HEK293 (cell line): ENCODE results near the gene CLEC16A.

Experiments
- CTCF ChIA-PET: fragments of 350-600 bp; formaldehyde crosslinking; extraction: SDS; loops from one replicate; lab custom pipeline; 2021; ENCODE audit warnings: antibody characterized with exemption; lab: Yijun Ruan, JAX
- POLR2A ChIA-PET: fragments of 300-600 bp; formaldehyde crosslinking; extraction: SDS; loops from one replicate; lab custom pipeline; 2020; ENCODE audit warnings: antibody characterized with exemption, inconsistent platforms; lab: Yijun Ruan, JAX
- H3K27ac ChIP-seq: fragments of 200-500 bp; sonication (Bioruptor generic); 2 replicates; pipeline ENCODE4 v1.5.1; 2014; ENCODE audit warnings: low read depth, low read length, control low read depth, inconsistent platforms; ENCODE audit errors: extremely low read depth
- H3K36me3 ChIP-seq, 2 experiments: fragments of 200-500 bp in 1 of 2; sonication (Bioruptor generic) in 1 of 2; 1 replicate in 1 of 2; 2 replicates in 1 of 2; pipeline ENCODE4 v1.5.1; 2014 to 2017; ENCODE audit warnings: inconsistent platforms in 2 of 2, low read length in 2 of 2; ENCODE audit not compliant: control insufficient read depth in 2 of 2, insufficient read depth in 1 of 2
- H3K4me1 ChIP-seq: fragments of 200-500 bp; sonication (Bioruptor generic); 2 replicates; pipeline ENCODE4 v1.5.1; 2014; ENCODE audit warnings: mild to moderate bottlenecking, low read length, inconsistent platforms; ENCODE audit not compliant: control insufficient read depth, insufficient read depth
- H3K4me3 ChIP-seq: 2 replicates; pipeline ENCODE4 v1.5.1; 2011; ENCODE audit warnings: low read depth, mild to moderate bottlenecking, control low read depth, low read length, moderate library complexity
- H3K9me3 ChIP-seq: fragments of 200-500 bp; sonication (Bioruptor generic); 2 replicates; pipeline ENCODE4 v1.5.1; 2014; ENCODE audit warnings: low read depth, low read length, inconsistent platforms; ENCODE audit not compliant: control insufficient read depth, insufficient read depth
- REPIN1 ChIP-seq: fragments of 450-650 bp; formaldehyde crosslinking; IDR thresholded peaks from 2 replicates; pipeline ENCODE4 v1.5.1; 2017; ENCODE audit warnings: missing biosample characterization, missing genetic modification characterization, low read depth
- ZFP3 ChIP-seq: fragments of 450-650 bp; formaldehyde crosslinking; IDR thresholded peaks from 2 replicates; pipeline ENCODE4 v1.5.1; 2016; ENCODE audit warnings: low read depth, missing biosample characterization, missing genetic modification characterization
- ZNF202 ChIP-seq: fragments of 450-650 bp; formaldehyde crosslinking; IDR thresholded peaks from 2 replicates; pipeline ENCODE4 v1.5.1; 2016; ENCODE audit warnings: missing biosample characterization, missing genetic modification characterization, borderline replicate concordance
- ZNF214 ChIP-seq: fragments of 450-650 bp; formaldehyde crosslinking; IDR thresholded peaks from 2 replicates; pipeline ENCODE4 v1.5.1; 2017; ENCODE audit warnings: missing biosample characterization, mild to moderate bottlenecking, missing genetic modification characterization, borderline replicate concordance
- ZNF37A ChIP-seq: fragments of 450-650 bp; IDR thresholded peaks from 2 replicates; pipeline ENCODE4 v1.5.1; 2018; ENCODE audit warnings: missing biosample characterization, missing genetic modification characterization
- ZNF433 ChIP-seq: fragments of 450-650 bp; formaldehyde crosslinking; IDR thresholded peaks from 2 replicates; pipeline ENCODE4 v1.5.1; 2016; ENCODE audit warnings: missing biosample characterization, missing genetic modification characterization, low read depth
- ZNF521 ChIP-seq: fragments of 450-650 bp; formaldehyde crosslinking; IDR thresholded peaks from 2 replicates; pipeline ENCODE4 v1.5.1; 2017; ENCODE audit warnings: missing biosample characterization, mild to moderate bottlenecking, missing genetic modification characterization
- ZNF777 ChIP-seq: fragments of 450-650 bp; formaldehyde crosslinking; IDR thresholded peaks from 2 replicates; pipeline ENCODE4 v1.5.1; 2017; ENCODE audit warnings: missing biosample characterization, missing genetic modification characterization, borderline replicate concordance
- ZSCAN16 ChIP-seq: fragments of 450-650 bp; formaldehyde crosslinking; IDR thresholded peaks from 2 replicates; pipeline ENCODE4 v1.5.1; 2016; ENCODE audit warnings: missing biosample characterization, missing genetic modification characterization
- TF ChIP-seq, protein P1 (sequence below): fragments of 450-650 bp; formaldehyde crosslinking; IDR thresholded peaks from 2 replicates; pipeline ENCODE4 v1.5.1; 2016; ENCODE audit warnings: missing biosample characterization, missing genetic modification characterization
- TF ChIP-seq, protein P2 (sequence below): fragments of 450-650 bp; formaldehyde crosslinking; IDR thresholded peaks from 2 replicates; pipeline ENCODE4; 2016; ENCODE audit warnings: missing biosample characterization, missing genetic modification characterization
- TF ChIP-seq, protein P3 (sequence below): fragments of 450-650 bp; formaldehyde crosslinking; conservative IDR thresholded peaks from 2 replicates; pipeline ENCODE4 v1.5.1; 2016; ENCODE audit warnings: low read depth, missing biosample characterization, missing genetic modification characterization
- TF ChIP-seq, protein P4 (sequence below): fragments of 450-650 bp; formaldehyde crosslinking; IDR thresholded peaks from 2 replicates; pipeline ENCODE4 v1.5.0; 2017; ENCODE audit warnings: missing biosample characterization, missing genetic modification characterization, borderline replicate concordance
- TF ChIP-seq, protein P5 (sequence below): fragments of 450-650 bp; formaldehyde crosslinking; optimal IDR thresholded peaks from 2 replicates; pipeline ENCODE3; 2016; ENCODE audit warnings: missing biosample characterization, mild to moderate bottlenecking, missing genetic modification characterization

The CLEC16A gene

DNA sequence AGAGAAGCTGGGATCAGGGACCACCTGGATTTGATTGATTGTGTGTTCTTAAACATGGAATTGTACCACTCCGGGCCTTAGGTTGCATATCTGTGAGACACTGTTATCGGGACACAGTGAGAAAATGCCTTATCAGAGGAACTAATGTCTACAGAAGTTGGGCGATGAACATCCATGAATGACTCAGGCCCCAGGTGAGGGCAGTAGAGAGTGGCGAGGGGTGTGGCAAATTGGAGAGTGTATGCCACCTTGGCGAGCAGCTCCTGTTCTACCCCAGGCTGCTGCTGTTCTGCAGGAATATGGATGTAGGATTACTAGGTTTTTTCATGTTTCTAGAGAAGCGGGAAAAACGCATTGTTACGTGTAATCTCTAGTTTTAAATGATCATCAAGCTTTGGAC lies 38.8 kb downstream of the CLEC16A start (continued):
- TF ChIP-seq, protein P1, sequence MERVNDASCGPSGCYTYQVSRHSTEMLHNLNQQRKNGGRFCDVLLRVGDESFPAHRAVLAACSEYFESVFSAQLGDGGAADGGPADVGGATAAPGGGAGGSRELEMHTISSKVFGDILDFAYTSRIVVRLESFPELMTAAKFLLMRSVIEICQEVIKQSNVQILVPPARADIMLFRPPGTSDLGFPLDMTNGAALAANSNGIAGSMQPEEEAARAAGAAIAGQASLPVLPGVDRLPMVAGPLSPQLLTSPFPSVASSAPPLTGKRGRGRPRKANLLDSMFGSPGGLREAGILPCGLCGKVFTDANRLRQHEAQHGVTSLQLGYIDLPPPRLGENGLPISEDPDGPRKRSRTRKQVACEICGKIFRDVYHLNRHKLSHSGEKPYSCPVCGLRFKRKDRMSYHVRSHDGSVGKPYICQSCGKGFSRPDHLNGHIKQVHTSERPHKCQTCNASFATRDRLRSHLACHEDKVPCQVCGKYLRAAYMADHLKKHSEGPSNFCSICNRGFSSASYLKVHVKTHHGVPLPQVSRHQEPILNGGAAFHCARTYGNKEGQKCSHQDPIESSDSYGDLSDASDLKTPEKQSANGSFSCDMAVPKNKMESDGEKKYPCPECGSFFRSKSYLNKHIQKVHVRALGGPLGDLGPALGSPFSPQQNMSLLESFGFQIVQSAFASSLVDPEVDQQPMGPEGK (tag by site-specific recombination), result no peak
- TF ChIP-seq, protein P2, sequence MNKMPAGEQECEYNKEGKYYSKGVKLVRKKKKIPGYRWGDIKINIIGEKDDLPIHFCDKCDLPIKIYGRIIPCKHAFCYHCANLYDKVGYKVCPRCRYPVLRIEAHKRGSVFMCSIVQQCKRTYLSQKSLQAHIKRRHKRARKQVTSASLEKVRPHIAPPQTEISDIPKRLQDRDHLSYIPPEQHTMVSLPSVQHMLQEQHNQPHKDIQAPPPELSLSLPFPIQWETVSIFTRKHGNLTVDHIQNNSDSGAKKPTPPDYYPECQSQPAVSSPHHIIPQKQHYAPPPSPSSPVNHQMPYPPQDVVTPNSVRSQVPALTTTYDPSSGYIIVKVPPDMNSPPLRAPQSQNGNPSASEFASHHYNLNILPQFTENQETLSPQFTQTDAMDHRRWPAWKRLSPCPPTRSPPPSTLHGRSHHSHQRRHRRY (tag by site-specific recombination), result no peak
- TF ChIP-seq ZFP3 (tag by site-specific recombination), result no peak
- no peak for TF ChIP-seq ZNF777 (tag by site-specific recombination)
- no peak for TF ChIP-seq ZNF521 (tag by site-specific recombination)

DNA sequence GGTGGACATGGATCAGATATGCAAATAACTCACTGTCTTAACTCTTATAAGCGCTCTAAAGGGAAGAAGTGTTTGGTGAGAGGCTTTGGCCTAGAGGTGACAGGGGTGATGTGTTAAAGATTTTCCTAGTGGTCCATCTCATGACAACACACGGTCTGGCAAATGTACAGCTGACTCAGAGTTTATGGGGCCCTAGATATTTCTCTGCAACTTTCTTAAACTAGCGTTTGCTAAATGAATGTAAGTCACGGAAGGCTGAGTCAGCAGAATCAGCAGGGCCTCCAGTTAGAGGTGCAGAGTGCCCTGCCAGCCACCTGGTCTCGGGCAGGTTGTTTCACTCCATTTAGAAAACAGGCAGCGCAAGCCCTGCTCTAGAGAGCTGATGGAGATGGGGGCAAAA lies 40.1 kb downstream of the CLEC16A start:
- ChIA-PET POLR2A (interaction anchor here (1.8 kb wide), 1 partner anchor 272 kb away, joined by 15 read pairs; the partner anchor contains the start of gene SOCS1), CTCF (interaction anchor here (0.5 to 1.5 kb wide), 4 partner anchors 20 to 271 kb away, joined by 3 to 8 read pairs (median 4); partner anchors contain the start of gene SOCS1)
- H3K27ac ChIP-seq, result no peak overlapping the region
- peaks cover 0 to 36% of the 10 kb centered on the region in 2 experiments; a peak in 2 of 3 replicates for H3K36me3 ChIP-seq
- H3K9me3 ChIP-seq, result no peaks in the 10 kb centered on the region
- TF ChIP-seq, protein P3, sequence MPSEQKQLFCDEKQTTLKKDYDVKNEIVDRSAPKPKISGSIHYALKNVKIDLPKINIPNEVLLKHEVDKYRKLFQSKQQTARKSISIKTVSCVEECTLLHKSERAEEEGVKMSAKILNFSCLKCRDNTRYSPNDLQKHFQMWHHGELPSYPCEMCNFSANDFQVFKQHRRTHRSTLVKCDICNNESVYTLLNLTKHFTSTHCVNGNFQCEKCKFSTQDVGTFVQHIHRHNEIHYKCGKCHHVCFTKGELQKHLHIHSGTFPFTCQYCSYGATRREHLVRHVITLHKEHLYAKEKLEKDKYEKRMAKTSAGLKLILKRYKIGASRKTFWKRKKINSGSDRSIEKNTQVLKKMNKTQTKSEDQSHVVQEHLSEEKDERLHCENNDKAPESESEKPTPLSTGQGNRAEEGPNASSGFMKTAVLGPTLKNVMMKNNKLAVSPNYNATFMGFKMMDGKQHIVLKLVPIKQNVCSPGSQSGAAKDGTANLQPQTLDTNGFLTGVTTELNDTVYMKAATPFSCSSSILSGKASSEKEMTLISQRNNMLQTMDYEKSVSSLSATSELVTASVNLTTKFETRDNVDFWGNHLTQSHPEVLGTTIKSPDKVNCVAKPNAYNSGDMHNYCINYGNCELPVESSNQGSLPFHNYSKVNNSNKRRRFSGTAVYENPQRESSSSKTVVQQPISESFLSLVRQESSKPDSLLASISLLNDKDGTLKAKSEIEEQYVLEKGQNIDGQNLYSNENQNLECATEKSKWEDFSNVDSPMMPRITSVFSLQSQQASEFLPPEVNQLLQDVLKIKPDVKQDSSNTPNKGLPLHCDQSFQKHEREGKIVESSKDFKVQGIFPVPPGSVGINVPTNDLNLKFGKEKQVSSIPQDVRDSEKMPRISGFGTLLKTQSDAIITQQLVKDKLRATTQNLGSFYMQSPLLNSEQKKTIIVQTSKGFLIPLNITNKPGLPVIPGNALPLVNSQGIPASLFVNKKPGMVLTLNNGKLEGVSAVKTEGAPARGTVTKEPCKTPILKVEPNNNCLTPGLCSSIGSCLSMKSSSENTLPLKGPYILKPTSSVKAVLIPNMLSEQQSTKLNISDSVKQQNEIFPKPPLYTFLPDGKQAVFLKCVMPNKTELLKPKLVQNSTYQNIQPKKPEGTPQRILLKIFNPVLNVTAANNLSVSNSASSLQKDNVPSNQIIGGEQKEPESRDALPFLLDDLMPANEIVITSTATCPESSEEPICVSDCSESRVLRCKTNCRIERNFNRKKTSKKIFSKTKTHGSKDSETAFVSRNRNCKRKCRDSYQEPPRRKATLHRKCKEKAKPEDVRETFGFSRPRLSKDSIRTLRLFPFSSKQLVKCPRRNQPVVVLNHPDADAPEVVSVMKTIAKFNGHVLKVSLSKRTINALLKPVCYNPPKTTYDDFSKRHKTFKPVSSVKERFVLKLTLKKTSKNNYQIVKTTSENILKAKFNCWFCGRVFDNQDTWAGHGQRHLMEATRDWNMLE (tag by site-specific recombination), result no peak
- TF ChIP-seq, protein P4, sequence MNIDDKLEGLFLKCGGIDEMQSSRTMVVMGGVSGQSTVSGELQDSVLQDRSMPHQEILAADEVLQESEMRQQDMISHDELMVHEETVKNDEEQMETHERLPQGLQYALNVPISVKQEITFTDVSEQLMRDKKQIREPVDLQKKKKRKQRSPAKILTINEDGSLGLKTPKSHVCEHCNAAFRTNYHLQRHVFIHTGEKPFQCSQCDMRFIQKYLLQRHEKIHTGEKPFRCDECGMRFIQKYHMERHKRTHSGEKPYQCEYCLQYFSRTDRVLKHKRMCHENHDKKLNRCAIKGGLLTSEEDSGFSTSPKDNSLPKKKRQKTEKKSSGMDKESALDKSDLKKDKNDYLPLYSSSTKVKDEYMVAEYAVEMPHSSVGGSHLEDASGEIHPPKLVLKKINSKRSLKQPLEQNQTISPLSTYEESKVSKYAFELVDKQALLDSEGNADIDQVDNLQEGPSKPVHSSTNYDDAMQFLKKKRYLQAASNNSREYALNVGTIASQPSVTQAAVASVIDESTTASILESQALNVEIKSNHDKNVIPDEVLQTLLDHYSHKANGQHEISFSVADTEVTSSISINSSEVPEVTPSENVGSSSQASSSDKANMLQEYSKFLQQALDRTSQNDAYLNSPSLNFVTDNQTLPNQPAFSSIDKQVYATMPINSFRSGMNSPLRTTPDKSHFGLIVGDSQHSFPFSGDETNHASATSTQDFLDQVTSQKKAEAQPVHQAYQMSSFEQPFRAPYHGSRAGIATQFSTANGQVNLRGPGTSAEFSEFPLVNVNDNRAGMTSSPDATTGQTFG (tag by site-specific recombination), result no peak
- TF ChIP-seq ZNF521 (tag by site-specific recombination) (no peak), ZNF37A (tag by site-specific recombination) (no peak), ZSCAN16 (tag by site-specific recombination) (no peak), ZNF433 (tag by site-specific recombination) (no peak), ZNF214 (tag by site-specific recombination) (no peak), REPIN1 (tag by site-specific recombination) (no peak), ZNF202 (tag by site-specific recombination) (no peak)
- TF ChIP-seq, protein P5, sequence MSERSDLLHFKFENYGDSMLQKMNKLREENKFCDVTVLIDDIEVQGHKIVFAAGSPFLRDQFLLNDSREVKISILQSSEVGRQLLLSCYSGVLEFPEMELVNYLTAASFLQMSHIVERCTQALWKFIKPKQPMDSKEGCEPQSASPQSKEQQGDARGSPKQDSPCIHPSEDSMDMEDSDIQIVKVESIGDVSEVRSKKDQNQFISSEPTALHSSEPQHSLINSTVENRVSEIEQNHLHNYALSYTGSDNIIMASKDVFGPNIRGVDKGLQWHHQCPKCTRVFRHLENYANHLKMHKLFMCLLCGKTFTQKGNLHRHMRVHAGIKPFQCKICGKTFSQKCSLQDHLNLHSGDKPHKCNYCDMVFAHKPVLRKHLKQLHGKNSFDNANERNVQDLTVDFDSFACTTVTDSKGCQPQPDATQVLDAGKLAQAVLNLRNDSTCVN (tag by site-specific recombination), result no peak
- H3K4me1 ChIP-seq, result no peaks in the 10 kb centered on the region
- H3K4me3 ChIP-seq, result no peak overlapping the region
